Adipocyte (in vitro differentiated cells): ENCODE results near the gene EFEMP1.

ENCODE experiments used
- DNase-seq: peaks from one replicate; pipeline ENCODE4 v3.0.0-alpha.2; 2015; ENCODE audit warnings: low read depth
- H3K27me3 ChIP-seq: replicated peaks from 2 replicates; pipeline ENCODE4 v1.7.0; 2013; ENCODE audit warnings: mild to moderate bottlenecking, low read length, moderate library complexity; ENCODE audit not compliant: control insufficient read depth, insufficient read depth
- H3K36me3 ChIP-seq: 2 replicates; pipeline ENCODE4 v1.7.0; 2013; ENCODE audit warnings: low read length, mild to moderate bottlenecking, moderate library complexity; ENCODE audit not compliant: control insufficient read depth, insufficient read depth, severe bottlenecking
- H3K4me1 ChIP-seq: 2 replicates; pipeline ENCODE4 v1.7.0; 2013; ENCODE audit warnings: mild to moderate bottlenecking, low read length, moderate library complexity; ENCODE audit not compliant: control insufficient read depth, insufficient read depth
- H3K4me3 ChIP-seq: 2 replicates; pipeline ENCODE4 v1.7.0; 2013; ENCODE audit warnings: mild to moderate bottlenecking, low read length, moderate library complexity
- H3K9ac ChIP-seq: 2 replicates; pipeline ENCODE4 v1.7.0; 2013; ENCODE audit warnings: mild to moderate bottlenecking, low read length, moderate library complexity
- H3K9me3 ChIP-seq: 2 replicates; pipeline ENCODE4 v1.7.0; 2013; ENCODE audit warnings: mild to moderate bottlenecking, low read length, moderate library complexity; ENCODE audit not compliant: control insufficient read depth

EFEMP1 gene

GRCh38 chr2:55916473-55917049 is 7.0 kb downstream of the EFEMP1 start:
- peak; percentile 15 for DNase-seq
- Histone ChIP-seq H3K4me1 (peaks cover 26% of the 10 kb centered on the region), H3K36me3 (peaks cover 72% of the 10 kb centered on the region), H3K9me3 (no peaks in the 10 kb centered on the region), H3K4me3 (no peak overlapping the region), H3K27me3 (no peaks in the 10 kb centered on the region), H3K9ac (no peak overlapping the region)

- Histone ChIP-seq H3K36me3 (peaks cover 75% of the 10 kb centered on the region), H3K9ac (no peak overlapping the region)
- no peak for DNase-seq
Observed at GRCh38 chr2:55914786-55915185, 8.8 kb downstream of the EFEMP1 start.

GRCh38 chr2:55912926-55913325 is 10.7 kb downstream of the EFEMP1 start:
- no peak for DNase-seq
- H3K4me3 ChIP-seq = no peak overlapping the region
- H3K27me3 ChIP-seq = no peaks in the 10 kb centered on the region
- H3K9ac ChIP-seq = no peak overlapping the region
- H3K9me3 ChIP-seq = no peaks in the 10 kb centered on the region
- H3K4me1 ChIP-seq = peaks cover 25% of the 10 kb centered on the region
- peaks cover 62% of the 10 kb centered on the region for H3K36me3 ChIP-seq

More at GRCh38 chr2:55914786-55915185, 8.8 kb downstream of the EFEMP1 start:
- peaks cover 13% of the 10 kb centered on the region for H3K4me1 ChIP-seq
- H3K4me3 ChIP-seq = peak overlapping the region; percentile 60
- no peaks in the 10 kb centered on the region for H3K27me3 ChIP-seq
- no peaks in the 10 kb centered on the region for H3K9me3 ChIP-seq

GRCh38 chr2:55910077-55910476 is 13.5 kb downstream of the EFEMP1 start:
- no peaks in the 10 kb centered on the region for H3K9me3 ChIP-seq
- no peaks in the 10 kb centered on the region for H3K27me3 ChIP-seq
- H3K4me3 ChIP-seq = no peak overlapping the region
- peaks cover 52% of the 10 kb centered on the region for H3K36me3 ChIP-seq
- no peak overlapping the region for H3K9ac ChIP-seq
- no peak for DNase-seq
- H3K4me1 ChIP-seq = peaks cover 21% of the 10 kb centered on the region

- H3K9me3 ChIP-seq = peaks cover 10% of the 10 kb centered on the region
- DNase-seq = no peak
- no peak overlapping the region for H3K4me3 ChIP-seq
- H3K9ac ChIP-seq = no peak overlapping the region
- no peaks in the 10 kb centered on the region for H3K27me3 ChIP-seq
- peaks cover 17% of the 10 kb centered on the region for H3K4me1 ChIP-seq
- peaks cover 59% of the 10 kb centered on the region for H3K36me3 ChIP-seq
Observed at GRCh38 chr2:55907686-55908085, 15.9 kb downstream of the EFEMP1 start.

GRCh38 chr2:55906993-55907392 is 16.6 kb downstream of the EFEMP1 start:
- no peak overlapping the region for H3K4me3 ChIP-seq
- no peaks in the 10 kb centered on the region for H3K27me3 ChIP-seq
- DNase-seq = no peak
- peaks cover 17% of the 10 kb centered on the region for H3K4me1 ChIP-seq
- peaks cover 60% of the 10 kb centered on the region for H3K36me3 ChIP-seq
- peaks cover 10% of the 10 kb centered on the region for H3K9me3 ChIP-seq
- no peak overlapping the region for H3K9ac ChIP-seq

- Histone ChIP-seq H3K4me3 (no peak overlapping the region), H3K9ac (no peak overlapping the region), H3K4me1 (peaks cover 26% of the 10 kb centered on the region), H3K27me3 (no peaks in the 10 kb centered on the region), H3K36me3 (peaks cover 44% of the 10 kb centered on the region), H3K9me3 (peaks cover 10% of the 10 kb centered on the region)
- DNase-seq = no peak
Observed at GRCh38 chr2:55903727-55904126, 19.9 kb downstream of the EFEMP1 start.

- H3K9ac ChIP-seq = no peak overlapping the region
- no peaks in the 10 kb centered on the region for H3K27me3 ChIP-seq
- peaks cover 45% of the 10 kb centered on the region for H3K36me3 ChIP-seq
- no peak for DNase-seq
- peaks cover 10% of the 10 kb centered on the region for H3K9me3 ChIP-seq
- no peak overlapping the region for H3K4me3 ChIP-seq
- peaks cover 22% of the 10 kb centered on the region for H3K4me1 ChIP-seq
Observed at GRCh38 chr2:55902971-55903370, 20.6 kb downstream of the EFEMP1 start.

- Histone ChIP-seq H3K9me3 (peaks cover 10% of the 10 kb centered on the region), H3K4me3 (no peak overlapping the region), H3K36me3 (peaks cover 46% of the 10 kb centered on the region), H3K9ac (no peak overlapping the region), H3K4me1 (peaks cover 17% of the 10 kb centered on the region), H3K27me3 (no peaks in the 10 kb centered on the region)
- DNase-seq = no peak
Observed at GRCh38 chr2:55902429-55902828, 21.2 kb downstream of the EFEMP1 start.

GRCh38 chr2:55901941-55902340 is 21.6 kb downstream of the EFEMP1 start:
- H3K4me3 ChIP-seq = no peak overlapping the region
- DNase-seq = no peak
- peaks cover 44% of the 10 kb centered on the region for H3K36me3 ChIP-seq
- H3K4me1 ChIP-seq = peaks cover 17% of the 10 kb centered on the region
- H3K9me3 ChIP-seq = peaks cover 10% of the 10 kb centered on the region
- H3K9ac ChIP-seq = no peak overlapping the region
- H3K27me3 ChIP-seq = no peaks in the 10 kb centered on the region

GRCh38 chr2:55901322-55901721 is 22.3 kb downstream of the EFEMP1 start:
- H3K36me3 ChIP-seq = peaks cover 43% of the 10 kb centered on the region
- no peaks in the 10 kb centered on the region for H3K27me3 ChIP-seq
- H3K4me1 ChIP-seq = peaks cover 17% of the 10 kb centered on the region
- peak; percentile 53 for DNase-seq
- H3K4me3 ChIP-seq = no peak overlapping the region
- H3K9me3 ChIP-seq = peaks cover 10% of the 10 kb centered on the region
- H3K9ac ChIP-seq = no peak overlapping the region

- no peak for DNase-seq
- Histone ChIP-seq H3K9me3 (peaks cover 10% of the 10 kb centered on the region), H3K36me3 (peaks cover 46% of the 10 kb centered on the region), H3K9ac (no peak overlapping the region), H3K4me1 (peaks cover 17% of the 10 kb centered on the region), H3K27me3 (no peaks in the 10 kb centered on the region), H3K4me3 (no peak overlapping the region)
Observed at GRCh38 chr2:55899881-55900280, 23.7 kb downstream of the EFEMP1 start.
